ENCODE data around the gene ARHGEF25.

Gene ARHGEF25

GRCh38 chr12:57574795-57575194 lies 36.4 kb upstream of the ARHGEF25 start:
- Histone ChIP-seq H3K4me3 (replicated peaks; ENCODE audit: insufficient read depth, low read length) (no peak overlapping the region), H3K27ac (replicated peaks) (no peak overlapping the region), H3K27me3 (ENCODE audit: insufficient read depth, poor library complexity, severe bottlenecking) (no peaks in the 10 kb centered on the region)
- no peak for TF ChIP-seq SPI1 (IDR thresholded peaks at IDR 0.05; ENCODE audit: borderline replicate concordance, low read depth)
- TF ChIP-seq CTCF (IDR thresholded peaks at IDR 0.05; ENCODE audit: insufficient read depth, low read length) = no peak
- no peak for TF ChIP-seq POLR2AphosphoS5 (IDR thresholded peaks at IDR 0.05; ENCODE audit: low read depth)
- no peak for TF ChIP-seq GABPA (IDR thresholded peaks at IDR 0.05; ENCODE audit: low read depth)
- no peak for TF ChIP-seq REST (IDR thresholded peaks at IDR 0.05; ENCODE audit: insufficient replicate concordance, low read depth)
- DNase-seq (ENCODE audit: low read depth in 1 of 2, low spot score in 1 of 2) = no peak

- Histone ChIP-seq H3K27me3 (ENCODE audit: insufficient read depth, poor library complexity, severe bottlenecking) (no peaks in the 10 kb centered on the region), H3K4me3 (replicated peaks; ENCODE audit: insufficient read depth, low read length) (no peak overlapping the region), H3K27ac (replicated peaks) (no peak overlapping the region)
- TF ChIP-seq CTCF (IDR thresholded peaks at IDR 0.05; ENCODE audit: insufficient read depth, low read length) = no peak
- no peak for DNase-seq (ENCODE audit: low read depth in 1 of 2, low spot score in 1 of 2)
Measured at GRCh38 chr12:57575771-57576612, 35.2 kb upstream of the ARHGEF25 start.

- DNase-seq (ENCODE audit: low read depth in 1 of 2, low spot score in 1 of 2) = no peak
- Histone ChIP-seq H3K27ac (replicated peaks) (no peak overlapping the region), H3K27me3 (ENCODE audit: insufficient read depth, poor library complexity, severe bottlenecking) (no peaks in the 10 kb centered on the region), H3K4me3 (replicated peaks; ENCODE audit: insufficient read depth, low read length) (no peak overlapping the region)
- TF ChIP-seq REST (IDR thresholded peaks at IDR 0.05; ENCODE audit: insufficient replicate concordance, low read depth) (no peak), CTCF (IDR thresholded peaks at IDR 0.05; ENCODE audit: insufficient read depth, low read length) (no peak), GABPA (IDR thresholded peaks at IDR 0.05; ENCODE audit: low read depth) (no peak), SPI1 (IDR thresholded peaks at IDR 0.05; ENCODE audit: borderline replicate concordance, low read depth) (no peak), POLR2AphosphoS5 (IDR thresholded peaks at IDR 0.05; ENCODE audit: low read depth) (no peak)
Measured at GRCh38 chr12:57576613-57577160, 34.5 kb upstream of the ARHGEF25 start.

Measured in HL-60 (cell line).